Cerebellar nuclear complex (tissue), 1 donor: ENCODE measurements around the gene NME3.
A peak's percentile ranks its signal among the peaks of the same experiment; 100 is the strongest.

Experiments used
- DNase-seq, 2 experiments: peaks; one replicate each; lab custom pipeline; 2025; lab: John Stamatoyannopoulos, UW

Gene NME3

DNA sequence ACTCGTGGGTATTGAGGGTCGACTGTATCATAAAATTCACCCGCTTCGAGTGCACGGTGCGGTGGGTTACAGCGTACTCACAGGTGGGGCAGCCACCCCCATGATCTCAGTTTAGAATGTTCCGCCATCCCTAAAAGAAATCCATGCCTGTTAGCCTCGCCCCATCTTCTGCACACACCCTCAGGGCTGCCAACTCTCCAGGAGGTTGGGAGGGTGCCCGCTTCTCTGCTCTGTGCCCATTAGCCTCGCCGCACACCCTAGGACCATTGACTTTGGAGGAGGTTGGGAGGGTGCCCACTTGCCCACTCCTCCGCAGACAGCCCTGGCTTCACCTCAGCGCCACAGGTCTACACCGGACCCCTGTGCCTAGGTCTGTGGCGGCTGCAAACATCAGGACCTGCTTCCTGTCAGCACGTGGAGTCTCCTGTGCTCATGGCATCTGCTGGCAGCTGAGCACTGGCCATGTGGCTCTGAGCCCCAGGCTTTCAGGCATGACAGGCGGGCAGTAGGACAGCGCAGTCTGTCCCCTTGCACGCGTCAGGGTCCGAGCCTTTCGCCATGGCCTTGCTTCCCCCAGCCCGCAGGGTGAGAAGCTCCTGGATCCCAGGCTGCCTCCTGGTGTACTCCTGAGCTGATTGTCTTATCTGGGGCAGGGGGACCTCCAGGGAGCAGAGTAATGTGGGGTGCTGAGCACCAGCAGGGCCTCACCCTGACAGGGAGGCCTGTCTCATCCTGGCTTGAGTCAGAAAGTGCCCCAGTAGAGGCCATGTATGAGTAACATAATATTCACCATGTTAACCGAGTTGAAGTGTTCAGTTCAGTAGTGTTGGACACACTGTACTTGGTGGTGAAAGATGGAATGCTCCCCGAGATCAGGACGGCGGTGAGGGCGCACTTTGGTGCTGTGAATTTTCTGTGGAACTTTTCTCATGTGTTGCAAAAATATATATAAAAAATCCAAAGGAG is 21.9 kb downstream of the NME3 start:
- peak in 1 of 2 experiments; percentile 69 for DNase-seq

- no peak for DNase-seq
Measured at GRCh38 chr16:1747934-1748333, 23.4 kb downstream of the NME3 start.

DNA sequence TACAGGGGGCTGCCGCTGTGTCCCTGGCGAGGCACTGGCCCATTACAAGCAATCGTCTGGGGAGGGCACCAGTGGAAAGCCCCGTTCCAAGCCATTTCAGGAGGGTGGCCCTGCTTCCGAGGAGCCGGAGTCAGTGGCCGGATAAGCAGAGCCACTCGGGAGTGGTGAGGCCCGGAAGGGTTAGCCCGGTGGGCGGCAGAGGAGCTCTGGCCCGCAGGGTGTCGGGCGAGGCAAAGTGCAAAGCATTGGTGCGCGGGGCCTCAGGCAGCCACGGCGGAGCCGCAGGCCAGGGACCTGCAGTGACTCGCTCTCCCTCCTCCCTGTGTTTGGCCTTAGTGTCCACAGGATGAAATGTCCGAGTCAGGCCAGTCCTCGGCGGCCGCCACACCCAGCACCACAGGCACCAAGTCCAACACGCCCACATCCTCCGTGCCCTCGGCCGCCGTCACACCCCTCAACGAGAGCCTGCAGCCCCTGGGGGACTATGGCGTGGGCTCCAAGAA is 24.6 kb downstream of the NME3 start:
- no peak for DNase-seq

DNA sequence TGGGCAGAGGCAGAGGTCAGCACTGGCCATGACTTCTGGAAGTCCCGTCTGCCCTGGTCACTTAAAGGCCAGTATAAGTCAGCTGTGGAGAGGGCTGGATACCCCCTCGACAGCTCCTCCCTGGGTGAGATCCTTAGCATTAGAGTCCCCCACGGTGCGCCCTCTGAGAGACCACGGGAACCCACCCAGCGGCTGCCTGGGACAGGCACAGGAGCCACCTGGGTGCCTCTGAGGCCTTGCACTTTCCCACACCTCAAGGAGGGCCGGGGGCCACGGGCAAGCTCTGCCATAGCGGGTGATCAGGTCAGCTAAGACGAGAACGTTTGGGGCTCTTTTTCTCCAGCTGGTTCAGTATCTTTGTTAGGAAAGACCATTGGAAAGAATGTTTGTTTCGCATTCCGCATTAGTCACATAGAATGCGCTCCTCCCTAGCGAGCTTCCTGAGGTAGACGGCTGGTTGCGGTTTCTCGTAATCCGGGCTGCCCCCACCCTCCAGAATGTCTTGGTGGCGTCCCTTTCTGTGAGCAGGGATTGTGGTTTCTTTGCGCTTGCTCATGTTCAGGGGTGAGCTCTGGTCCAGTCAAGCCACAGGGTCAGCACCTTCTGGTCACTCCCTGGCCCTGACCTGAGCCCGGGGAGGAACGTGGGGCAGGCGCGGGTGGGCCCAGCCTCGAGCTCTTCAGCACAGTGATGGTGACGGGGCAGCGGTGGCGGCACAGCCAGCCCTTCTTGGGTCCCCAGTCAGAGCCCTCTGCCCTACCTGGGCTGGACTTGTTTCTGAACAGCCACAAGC is 25.2 kb downstream of the NME3 start:
- DNase-seq: no peak

DNA sequence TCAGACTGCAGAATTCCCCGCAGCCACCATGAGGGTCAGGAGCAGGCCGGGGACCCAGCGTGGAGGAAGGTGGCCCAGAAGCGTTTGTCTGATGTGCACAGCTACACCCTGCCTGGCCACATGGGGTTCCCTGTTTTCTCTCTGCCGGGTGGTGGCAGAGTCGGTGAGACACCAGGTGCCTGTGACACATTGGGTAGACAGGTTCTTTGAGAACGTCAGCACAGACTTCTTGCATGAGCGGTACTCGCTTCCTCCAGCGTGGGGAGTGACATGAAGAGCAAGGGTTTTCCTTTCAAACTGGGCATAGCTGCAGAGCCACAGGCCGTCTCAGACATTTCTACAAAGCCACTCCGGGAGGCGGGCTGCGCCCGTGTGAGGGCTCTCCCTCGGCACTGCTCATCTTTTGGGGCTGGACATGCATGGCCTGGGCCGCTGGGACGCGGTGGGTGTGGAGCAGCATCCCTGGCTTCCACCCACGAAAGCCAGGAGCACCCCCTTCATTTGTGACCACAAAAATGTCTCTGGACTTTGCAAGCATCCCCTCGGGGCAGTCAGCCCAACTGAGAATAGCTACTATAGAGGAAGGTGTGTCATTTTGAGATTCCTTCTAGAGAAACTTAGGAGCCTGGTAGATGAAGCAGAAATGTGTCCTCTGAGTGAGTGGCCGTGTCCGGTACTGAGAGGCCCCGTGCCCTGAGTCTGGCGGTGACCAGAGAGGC is 26.0 kb downstream of the NME3 start:
- no peak for DNase-seq

DNA sequence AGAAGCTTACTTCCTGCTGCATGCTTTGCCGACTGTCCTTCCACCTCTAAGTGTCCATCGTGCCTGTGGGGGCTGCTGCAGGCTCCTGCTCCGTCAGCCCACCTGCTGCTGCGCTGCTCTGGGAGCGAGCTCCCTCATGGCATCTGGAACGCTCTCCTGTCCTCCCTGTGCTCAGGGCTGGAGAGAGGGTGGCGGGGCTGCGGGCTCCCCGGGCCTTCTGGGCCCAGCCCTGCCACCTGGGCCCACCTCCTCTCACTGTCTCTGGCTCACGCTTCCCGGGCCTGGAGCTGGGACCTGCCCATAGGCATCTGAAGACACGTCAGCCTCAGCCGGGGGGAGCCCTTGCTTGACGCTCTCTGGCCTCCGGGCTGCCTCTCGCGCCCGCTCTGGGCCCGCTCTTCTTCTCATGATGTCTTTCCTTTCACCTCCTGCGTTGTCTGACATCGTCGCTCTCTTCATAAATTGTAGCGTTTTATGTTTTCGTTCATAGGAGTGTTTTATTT is 27.0 kb downstream of the NME3 start:
- no peak for DNase-seq

GRCh38 chr16:1743376-1744337 is 27.7 kb downstream of the NME3 start:
- DNase-seq: no peak

DNA sequence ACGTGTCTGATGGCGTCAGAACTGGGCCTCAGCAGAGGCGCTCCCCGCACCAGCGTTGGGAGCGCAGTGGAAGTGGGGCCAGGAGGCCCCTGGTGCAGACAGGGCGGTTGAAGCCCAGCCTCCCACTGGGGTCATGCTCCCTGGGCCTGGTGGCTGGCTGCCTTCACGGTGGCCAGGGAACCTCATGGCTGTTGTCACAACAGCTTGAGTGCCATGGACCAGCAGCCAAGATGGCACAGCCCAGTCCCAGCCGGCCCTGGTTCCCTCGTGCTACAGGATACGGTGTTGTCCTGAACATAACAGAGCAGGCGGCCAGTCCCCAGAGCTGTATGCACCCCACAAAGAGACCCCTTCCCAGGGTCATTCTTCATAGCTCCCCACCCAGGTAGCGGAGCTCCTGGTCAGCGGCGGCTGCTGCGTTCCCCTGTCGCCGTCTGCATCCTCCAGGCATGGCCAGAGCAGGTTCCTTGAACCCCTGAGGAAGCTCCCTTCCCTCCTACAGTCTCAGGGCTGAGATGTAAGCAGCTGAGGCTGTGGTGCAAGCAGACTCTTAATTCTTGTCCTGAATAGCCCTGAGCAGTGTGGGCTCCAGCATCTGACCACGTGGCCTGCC is 29.7 kb downstream of the NME3 start:
- peak in 1 of 2 experiments; percentile 13 for DNase-seq

DNA sequence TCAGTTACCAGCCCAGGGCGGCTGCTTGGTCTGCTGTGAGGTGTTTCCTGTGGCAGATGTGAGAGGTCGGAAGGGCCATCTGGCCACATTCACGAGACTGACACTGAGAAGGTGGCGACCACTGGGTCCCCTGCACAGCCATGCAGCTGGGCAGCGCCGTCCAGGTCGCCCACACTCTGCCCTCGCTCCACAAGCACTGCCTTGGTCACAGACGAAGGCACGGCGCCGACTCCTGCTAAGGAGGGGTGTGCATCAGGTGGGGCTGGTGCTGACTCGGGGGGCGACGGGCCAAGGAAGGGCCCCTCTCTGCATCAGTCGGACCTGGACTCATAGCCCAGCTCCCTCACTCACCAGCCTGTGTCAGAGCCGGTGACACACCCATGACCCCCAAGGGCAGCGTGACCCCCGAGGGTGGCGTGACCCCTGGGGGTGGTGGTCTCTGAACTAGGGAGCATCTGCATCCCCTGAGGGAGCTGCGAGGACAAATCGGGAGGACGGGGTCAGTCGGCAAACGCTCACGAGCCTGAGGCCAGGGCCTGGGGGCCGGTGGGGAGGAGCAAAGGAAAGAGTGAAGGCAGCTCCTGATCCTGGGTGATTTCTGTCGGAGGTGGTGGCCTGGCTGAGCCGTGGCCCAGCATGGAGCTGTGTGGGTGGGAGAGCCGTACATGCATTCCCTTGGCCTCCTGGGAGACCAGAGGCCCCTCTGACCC is 30.4 kb downstream of the NME3 start:
- DNase-seq: no peak

DNA sequence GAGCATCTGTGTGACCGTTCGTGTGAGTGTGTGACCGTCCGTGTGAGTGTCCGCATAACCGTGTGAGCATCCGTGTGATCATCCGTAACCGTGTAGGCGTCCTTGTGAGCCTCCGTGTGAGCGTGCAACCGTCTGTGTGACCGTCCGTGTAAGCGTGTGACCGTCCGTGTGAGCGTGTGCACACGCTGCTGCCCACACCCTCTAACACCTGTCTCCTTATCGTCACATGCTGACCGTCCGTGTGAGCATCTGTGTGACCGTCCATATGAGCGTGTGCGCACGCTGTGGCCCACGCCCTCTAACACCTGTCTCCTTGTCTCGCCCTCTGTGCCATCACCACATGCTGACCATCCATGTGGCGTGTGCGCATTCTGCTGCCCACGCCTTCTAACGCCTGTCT is 31.1 kb downstream of the NME3 start:
- DNase-seq: no peak

- no peak for DNase-seq
Measured at GRCh38 chr16:1734816-1735215, 36.5 kb downstream of the NME3 start.

GRCh38 chr16:1734123-1734522 is 37.2 kb downstream of the NME3 start:
- no peak for DNase-seq

- DNase-seq: peak; percentile 75 to 94
Measured at GRCh38 chr16:1732551-1732987, 38.8 kb downstream of the NME3 start.

- DNase-seq: no peak
Measured at GRCh38 chr16:1732071-1732470, 39.3 kb downstream of the NME3 start.

DNA sequence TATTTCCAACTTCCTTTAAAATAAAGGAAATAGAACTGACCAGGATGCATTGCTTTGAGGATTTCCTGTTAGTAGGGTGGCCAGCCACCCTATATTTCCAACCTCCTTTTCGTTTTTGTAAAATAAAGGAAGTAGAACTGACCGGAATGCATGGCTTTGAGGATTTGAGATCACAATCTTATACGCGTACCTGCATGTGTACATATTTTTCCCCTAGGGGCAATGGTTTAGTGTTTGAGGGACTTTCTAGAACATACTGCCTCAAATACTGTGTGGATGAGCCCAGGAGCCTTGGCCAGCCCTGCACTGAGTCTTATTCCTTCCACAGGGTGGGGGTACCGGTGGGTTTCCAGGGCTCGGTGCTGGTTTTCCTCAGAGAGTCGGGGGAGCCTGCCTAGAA is 39.7 kb downstream of the NME3 start:
- no peak for DNase-seq

DNA sequence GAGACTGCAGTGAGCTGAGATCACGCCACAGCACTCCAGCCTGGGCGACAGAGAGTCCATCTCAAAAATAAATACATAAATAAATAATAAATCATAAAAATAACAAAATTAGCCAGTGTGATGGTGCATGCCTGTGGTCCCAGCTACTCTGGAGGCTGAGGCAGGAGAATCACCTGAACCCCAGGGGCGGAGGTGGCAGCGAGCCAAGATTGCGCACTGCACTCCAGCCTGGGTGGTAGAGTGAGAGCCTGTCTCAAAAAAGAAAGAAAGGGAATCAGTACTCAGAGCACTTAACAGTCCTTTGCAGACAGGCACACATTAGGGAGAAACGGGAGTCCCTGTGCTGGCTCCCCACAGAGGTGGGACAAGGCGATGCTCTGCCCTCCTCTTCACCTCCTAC is 40.3 kb downstream of the NME3 start:
- no peak for DNase-seq

- no peak for DNase-seq
Measured at GRCh38 chr16:1729445-1729844, 41.9 kb downstream of the NME3 start.

GRCh38 chr16:1729026-1729425 is 42.3 kb downstream of the NME3 start:
- DNase-seq: no peak
